Smooth muscle cell (in vitro differentiated cells): ENCODE data around the gene CRABP2. TPM values are rescaled to one million over a fixed set of nuclear protein-coding genes. Genes with fewer than 3 reads are reported as not detected.

Experiments used
- DNase-seq: peaks from one replicate; lab custom pipeline; 2025; ENCODE audit not compliant: unreplicated experiment; lab: John Stamatoyannopoulos, UW
- H2AFZ ChIP-seq: fragments of 200-600 bp; sonication (generic); 2 replicates; pipeline ENCODE4 v1.6.0; 2016; ENCODE audit warnings: antibody characterized with exemption, low read depth, mild to moderate bottlenecking
- H3F3A ChIP-seq: fragments of 200-600 bp; sonication (generic); 2 replicates; pipeline ENCODE4 v1.6.0; 2017; ENCODE audit warnings: antibody characterized with exemption, low read depth
- H3K27ac ChIP-seq: fragments of 200-600 bp; sonication (generic); 2 replicates; pipeline ENCODE4 v1.5.1; 2016; ENCODE audit warnings: low read depth, mild to moderate bottlenecking
- H3K27me3 ChIP-seq: fragments of 200-600 bp; sonication (generic); 2 replicates; pipeline ENCODE4 v1.6.1; 2016; ENCODE audit warnings: low read depth, mild to moderate bottlenecking
- H3K36me3 ChIP-seq: fragments of 200-600 bp; sonication (generic); 2 replicates; pipeline ENCODE4 v1.5.1; 2016; ENCODE audit warnings: low read depth
- H3K4me1 ChIP-seq: fragments of 200-600 bp; sonication (generic); 2 replicates; pipeline ENCODE4 v1.5.1; 2016; ENCODE audit warnings: low read depth
- H3K4me2 ChIP-seq: fragments of 200-600 bp; sonication (generic); 2 replicates; pipeline ENCODE4 v1.6.0; 2016; ENCODE audit warnings: mild to moderate bottlenecking
- H3K4me3 ChIP-seq: fragments of 200-600 bp; sonication (generic); 2 replicates; pipeline ENCODE4 v1.5.1; 2016; ENCODE audit warnings: mild to moderate bottlenecking
- H3K79me2 ChIP-seq: fragments of 200-600 bp; sonication (generic); 2 replicates; pipeline ENCODE4 v1.6.0; 2016; ENCODE audit warnings: low read depth, mild to moderate bottlenecking
- H3K9ac ChIP-seq: fragments of 200-600 bp; sonication (generic); 2 replicates; pipeline ENCODE4 v1.6.0; 2016; ENCODE audit warnings: low read depth
- H3K9me3 ChIP-seq: fragments of 200-600 bp; sonication (generic); replicated peaks from 2 replicates; pipeline ENCODE4 v1.5.1; 2016; ENCODE audit warnings: low read depth
- H4K20me1 ChIP-seq: fragments of 200-600 bp; sonication (generic); 2 replicates; pipeline ENCODE4 v1.6.0; 2016; ENCODE audit warnings: low read depth
- CTCF ChIP-seq: fragments of 200-600 bp; sonication (generic); IDR thresholded peaks from 2 replicates; pipeline ENCODE4 v1.5.1; 2017; ENCODE audit warnings: borderline replicate concordance, mild to moderate bottlenecking, antibody characterized with exemption; ENCODE audit not compliant: insufficient read depth, poor library complexity, severe bottlenecking
- WGBS: methylation state at CpG from one replicate; pipeline ENCODE4 v1.1.7; 2016; ENCODE audit warnings: low lambda C conversion rate; 5-methylcytosine and 5-hydroxymethylcytosine counted together
- polyA plus RNA-seq: library from polyadenylated mRNA; unstranded; fragments of >200 nt; fragmentation: Nextera tagmentation; extraction: Ambion mirVana; gene quantifications from 2 replicates; pipeline ENCODE4 v1.2.1, GENCODE V29; 2016
- total RNA-seq: library from RNA; depleted of rRNA; stranded (reverse); fragments of >200 nt; gene quantifications from 2 replicates; pipeline ENCODE4 v1.2.3, GENCODE V29; 2014

Gene CRABP2
- total and polyA plus RNA-seq, 2 experiments from 2014 or later, result 86.6 to 145 TPM

DNA sequence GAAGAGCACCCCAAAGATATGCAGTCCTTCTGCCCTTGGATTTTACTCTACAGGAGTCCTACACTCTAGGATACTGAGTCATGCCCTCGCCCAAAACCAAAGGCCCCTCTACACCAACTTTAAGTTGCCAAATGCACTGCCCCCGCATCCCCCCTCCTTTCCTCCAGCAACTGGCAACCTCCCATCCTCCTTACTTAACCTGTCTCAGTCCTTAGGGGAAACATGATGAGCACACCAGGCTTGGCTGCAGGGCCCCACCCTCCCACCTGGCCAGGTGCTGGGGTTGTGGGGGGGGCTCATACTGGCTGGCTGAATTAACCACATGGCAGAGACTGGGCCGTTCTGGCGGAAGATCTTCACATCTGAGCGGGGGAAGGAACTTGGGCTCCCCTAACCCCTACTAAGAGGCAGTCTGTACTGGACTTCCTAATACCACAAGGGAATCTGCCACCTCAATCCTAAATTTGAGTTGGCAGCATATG lies 44.8 kb upstream of the CRABP2 start:
- Histone ChIP-seq H3K9me3 (no peaks in the 10 kb centered on the region), H4K20me1 (no peaks in the 10 kb centered on the region), H3K79me2 (peaks cover 60% of the 10 kb centered on the region), H3K9ac (peak overlapping the region; percentile 100), H3K27ac (peak overlapping the region; percentile 100), H2AFZ (peak overlapping the region; percentile 34), H3K4me2 (peak overlapping the region; percentile 97), H3K36me3 (no peaks in the 10 kb centered on the region), H3K4me1 (peaks cover 50% of the 10 kb centered on the region), H3K4me3 (peak overlapping the region; percentile 75), H3F3A (peaks cover 6% of the 10 kb centered on the region), H3K27me3 (no peaks in the 10 kb centered on the region)
- WGBS, result 8% methylated on average over 5 of the region's 5 CpGs
- DNase-seq, result no peak
- TF ChIP-seq CTCF, result no peak

DNA sequence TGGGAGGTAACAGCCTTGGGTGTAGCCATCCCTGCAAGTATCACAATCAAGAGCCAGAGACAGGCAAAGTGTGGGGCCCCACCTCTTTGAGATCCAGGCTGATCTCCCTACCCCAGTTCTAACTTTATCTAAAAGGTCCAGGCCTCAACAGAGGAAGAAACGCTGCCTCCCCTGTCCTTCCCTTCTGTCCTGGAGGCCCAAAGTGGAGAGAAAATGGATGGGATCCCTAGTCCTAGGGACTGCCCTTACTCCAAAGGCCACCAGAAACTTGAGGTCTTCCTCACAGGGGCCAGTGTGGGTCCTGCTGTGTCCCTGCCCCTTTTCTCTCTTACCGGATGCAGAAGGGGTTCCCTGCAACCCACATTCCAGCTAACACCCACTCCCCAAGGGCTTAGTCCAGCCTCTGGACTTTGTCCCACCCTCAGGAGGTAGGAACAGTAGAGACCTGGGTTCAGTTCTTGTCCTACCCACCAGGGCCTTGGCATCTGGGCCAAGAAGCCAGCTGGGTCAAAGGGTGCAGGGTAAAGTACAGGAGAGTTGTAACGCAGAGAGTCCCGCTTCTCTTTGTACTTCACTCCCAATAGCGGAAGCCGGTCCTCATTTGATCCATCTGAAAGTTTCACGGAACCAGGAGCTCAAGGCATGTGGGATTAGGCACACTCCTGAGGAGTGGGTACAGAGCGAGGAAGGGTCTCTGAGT lies 44.2 kb upstream of the CRABP2 start:
- Histone ChIP-seq H3K4me3 (peak overlapping the region; percentile 75), H3K9ac (peak overlapping the region; percentile 100), H3K36me3 (no peaks in the 10 kb centered on the region), H3K4me1 (peaks cover 50% of the 10 kb centered on the region), H3K27ac (peak overlapping the region; percentile 100), H3K9me3 (no peaks in the 10 kb centered on the region), H2AFZ (no peak overlapping the region), H3K79me2 (peaks cover 66% of the 10 kb centered on the region), H4K20me1 (no peaks in the 10 kb centered on the region), H3F3A (peaks cover 6% of the 10 kb centered on the region), H3K27me3 (no peaks in the 10 kb centered on the region), H3K4me2 (peak overlapping the region; percentile 97)
- no peak for TF ChIP-seq CTCF
- no peak for DNase-seq
- whole genome bisulfite sequencing, result 62% methylated on average over 8 of the region's 8 CpGs

GRCh38 chr1:156748670-156749418 lies 43.5 kb upstream of the CRABP2 start:
- Histone ChIP-seq H3K4me3 (peak overlapping the region; percentile 75), H3K9me3 (no peaks in the 10 kb centered on the region), H3K27me3 (no peaks in the 10 kb centered on the region), H3K9ac (peak overlapping the region; percentile 100), H3K36me3 (no peaks in the 10 kb centered on the region), H3K4me1 (peaks cover 50% of the 10 kb centered on the region), H3K27ac (peak overlapping the region; percentile 100), H4K20me1 (no peaks in the 10 kb centered on the region), H3K4me2 (peak overlapping the region; percentile 97), H3F3A (peaks cover 6% of the 10 kb centered on the region), H3K79me2 (peaks cover 66% of the 10 kb centered on the region), H2AFZ (no peak overlapping the region)
- no peak for TF ChIP-seq CTCF
- WGBS, result 34% methylated on average over 9 of the region's 9 CpGs
- no peak for DNase-seq
